HG03045 (cell line): ENCODE data around the gene ALK.

Source experiments
- ATAC-seq: cut with Tn5 transposase; IDR thresholded peaks from one replicate; pipeline ENCODE4 v1.9.1; 2021; ENCODE audit warnings: mild to moderate bottlenecking, moderate library complexity; ENCODE audit not compliant: unreplicated experiment

ALK gene

DNA sequence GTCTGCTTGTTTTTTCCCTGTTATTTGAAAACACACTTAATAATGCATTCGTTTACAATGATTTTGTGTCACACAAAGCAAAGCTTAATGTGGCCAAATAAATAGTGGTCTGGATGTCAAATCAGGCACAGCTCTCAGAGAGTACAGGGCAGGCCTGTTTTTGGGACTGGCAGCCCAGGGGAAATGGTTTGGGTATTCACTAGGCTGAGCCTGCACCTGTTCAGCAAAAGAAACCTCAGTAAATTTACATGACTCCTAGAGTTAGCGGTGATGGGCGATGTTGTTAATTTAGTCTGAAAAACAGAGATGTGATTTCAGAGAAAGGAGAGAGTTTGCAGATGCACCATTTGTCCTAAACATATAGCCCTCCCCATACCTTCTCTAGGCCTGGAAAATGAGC is 197.1 kb downstream of the ALK start:
- ATAC-seq = no peak

DNA sequence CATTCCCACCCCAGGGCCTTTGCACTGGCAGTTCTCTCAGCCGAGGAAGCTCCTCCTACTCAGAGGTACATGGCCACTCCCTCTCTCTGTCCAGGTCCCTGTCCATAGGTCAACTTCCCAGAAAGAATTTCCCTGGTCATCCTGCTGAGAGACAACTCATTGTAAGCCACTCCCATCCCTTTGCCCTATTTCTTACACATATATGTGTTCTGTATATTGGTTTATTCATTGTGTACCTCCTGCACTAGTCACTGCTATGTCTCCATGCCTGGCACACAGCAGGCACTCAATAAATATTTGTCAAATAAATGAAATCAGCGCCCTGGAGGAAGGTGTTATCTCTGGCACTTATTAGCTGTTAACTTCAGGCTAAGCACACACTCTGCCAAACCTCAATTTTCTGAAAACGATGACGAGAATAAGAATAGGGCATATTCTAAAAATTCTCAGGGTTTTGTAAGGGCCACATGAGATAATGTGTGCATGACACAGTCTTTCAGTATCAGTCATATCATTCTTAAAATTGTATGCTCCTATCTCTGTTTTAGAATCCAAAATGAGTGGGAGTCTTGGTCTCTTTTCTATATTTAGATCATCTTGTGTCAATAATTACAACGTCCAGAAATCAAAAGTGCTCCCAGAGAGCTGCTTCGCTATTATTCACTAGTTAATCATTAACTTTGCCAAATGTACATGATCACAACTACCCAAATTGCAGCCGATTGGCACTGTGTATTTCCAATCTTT is 198.0 kb downstream of the ALK start:
- peak; percentile 71 for ATAC-seq

DNA sequence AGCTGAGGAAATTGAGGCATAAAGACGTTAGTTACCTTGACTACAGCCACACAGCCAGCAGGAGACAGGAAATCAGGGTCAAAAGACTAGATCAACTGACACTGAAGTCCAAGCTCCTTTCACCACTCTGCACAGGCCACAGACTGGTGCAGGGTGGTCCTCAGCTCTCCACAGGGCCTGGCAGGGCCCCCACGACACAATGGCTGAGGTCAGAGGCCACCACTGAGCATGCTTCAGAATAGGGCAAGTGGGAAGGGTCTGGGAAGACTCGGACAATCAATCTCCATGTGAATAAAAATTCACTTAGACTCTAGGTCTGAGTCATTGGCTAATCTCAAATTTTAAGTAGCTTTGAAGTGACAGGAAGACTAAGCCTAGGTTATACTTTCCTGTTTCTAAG is 201.7 kb downstream of the ALK start:
- no peak for ATAC-seq

DNA sequence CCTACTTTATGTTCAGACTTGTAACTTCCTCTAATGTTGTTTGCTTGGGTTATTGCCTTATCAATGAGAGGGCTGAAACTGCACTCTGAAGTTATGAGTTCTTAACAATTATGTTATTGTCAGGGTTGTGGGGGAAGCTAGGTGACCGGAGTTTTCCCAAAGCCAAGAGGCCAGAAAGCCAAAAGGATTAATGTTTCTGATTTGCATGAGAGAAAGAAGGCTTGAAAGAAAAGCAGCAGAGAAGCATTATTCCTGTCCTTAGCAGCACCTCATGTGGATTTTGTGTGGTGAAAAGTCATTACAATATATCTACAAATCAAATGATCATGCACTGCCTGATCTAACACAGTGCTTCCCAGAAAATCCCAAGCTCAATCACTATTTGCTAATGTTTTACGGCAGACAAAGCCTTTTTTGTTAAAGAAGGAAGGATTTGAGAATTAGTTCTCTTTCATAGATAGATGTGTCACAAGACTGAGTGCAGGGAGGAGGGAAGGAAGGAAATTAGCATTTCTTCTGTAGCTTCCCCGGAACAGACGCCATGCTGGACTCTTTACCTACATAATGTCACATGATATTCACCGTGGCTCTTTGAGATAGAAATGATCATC is 203.2 kb downstream of the ALK start:
- ATAC-seq = no peak

DNA sequence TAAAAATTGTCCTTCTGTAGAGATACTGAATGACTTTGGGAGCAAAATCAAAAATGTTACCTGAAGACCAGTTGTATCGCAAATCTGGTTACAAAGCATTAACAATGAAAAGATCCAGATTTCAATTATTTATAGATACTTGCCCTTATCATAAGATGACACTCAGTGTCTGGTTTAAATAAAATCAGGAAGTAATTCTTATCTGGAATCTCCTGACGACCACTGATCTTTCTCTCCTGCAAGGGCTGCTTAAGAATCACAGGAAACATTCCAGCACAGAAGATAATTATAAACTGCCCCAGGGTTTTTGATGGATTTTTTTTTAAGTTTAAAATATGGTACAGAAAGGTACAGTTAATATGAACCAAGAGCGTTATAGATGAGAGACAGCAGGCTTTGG is 205.7 kb downstream of the ALK start:
- ATAC-seq = no peak

DNA sequence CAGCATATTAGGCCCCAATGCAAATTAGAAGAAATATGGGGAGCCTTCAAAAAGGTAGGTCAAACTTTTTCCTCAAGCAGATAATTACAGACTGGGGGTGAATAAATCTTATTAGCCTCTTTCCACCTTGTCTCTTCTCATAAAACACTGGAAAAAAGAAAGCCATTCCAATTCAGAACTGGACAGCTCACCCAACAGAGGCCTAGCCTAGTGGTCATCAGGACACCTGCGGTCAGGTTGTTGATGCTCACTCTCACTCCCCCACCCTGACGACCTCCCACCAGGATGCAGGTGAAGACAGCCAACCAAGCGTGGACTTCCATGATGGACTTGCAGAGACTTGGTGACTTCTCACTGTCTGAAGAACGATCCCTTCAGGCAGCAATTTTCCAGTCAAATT is 207.1 kb downstream of the ALK start:
- no peak for ATAC-seq

DNA sequence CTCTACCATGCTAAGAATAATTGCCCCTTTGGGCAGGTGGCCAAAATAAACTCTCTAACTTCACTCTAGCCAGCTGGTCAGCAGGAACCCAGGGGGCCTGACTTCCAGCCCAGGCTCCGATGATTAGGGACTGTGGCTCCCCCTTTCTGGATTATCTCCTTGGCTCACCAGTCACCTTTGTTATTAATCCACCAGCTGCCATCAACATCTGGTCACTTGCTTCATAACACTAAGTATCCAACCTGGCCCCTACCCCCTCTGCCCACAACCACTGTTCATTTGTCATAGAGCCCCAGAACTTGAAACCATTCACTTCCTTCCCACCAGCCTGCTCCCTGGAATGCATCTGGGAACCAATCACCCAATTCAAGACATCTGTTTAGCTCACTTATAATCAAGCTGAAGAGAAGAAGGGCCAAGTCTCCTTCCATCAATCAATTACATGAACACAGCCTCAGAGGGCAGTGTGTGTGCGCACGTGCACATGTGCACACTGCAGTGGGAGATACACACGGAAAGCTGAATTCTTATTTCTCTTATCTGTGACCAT is 215.1 kb downstream of the ALK start:
- ATAC-seq = no peak

DNA sequence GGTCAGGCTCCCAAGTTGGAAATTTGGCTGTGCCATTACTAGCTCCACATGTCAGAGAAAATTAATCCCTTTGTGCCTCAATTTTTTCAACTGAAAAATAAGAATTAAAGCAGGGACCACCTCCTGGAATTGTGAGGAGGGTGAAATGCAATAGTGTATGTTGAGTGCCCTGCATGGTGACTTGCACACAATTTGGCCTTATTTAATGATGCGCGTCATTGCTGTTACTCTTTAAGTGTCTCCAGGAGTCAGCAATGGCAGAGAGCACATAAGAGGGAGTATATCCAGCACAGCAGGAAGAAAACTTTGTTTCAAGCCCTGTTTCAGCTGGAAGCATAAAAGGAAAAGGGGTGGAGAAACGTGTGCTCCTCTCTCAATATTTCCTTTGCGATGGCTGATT is 215.8 kb downstream of the ALK start:
- no peak for ATAC-seq

DNA sequence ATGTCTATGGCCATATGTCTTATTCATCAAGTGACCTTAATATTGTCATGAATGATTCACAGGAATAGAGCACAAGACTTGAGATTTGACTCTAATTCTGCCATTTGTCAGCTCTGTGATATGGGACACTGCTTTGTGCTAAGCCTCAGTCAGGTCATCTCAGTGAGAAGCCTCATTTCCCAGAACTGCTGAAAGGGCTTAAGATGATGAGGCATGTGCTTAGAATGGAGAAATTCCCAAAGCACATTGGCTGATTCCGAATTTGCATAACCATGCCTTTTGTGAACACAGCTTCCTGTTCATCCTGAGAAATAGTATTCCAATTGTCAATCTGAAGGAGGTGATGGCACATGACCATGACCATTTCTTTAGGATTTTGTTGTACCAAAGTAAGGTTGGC is 218.1 kb downstream of the ALK start:
- no peak for ATAC-seq

DNA sequence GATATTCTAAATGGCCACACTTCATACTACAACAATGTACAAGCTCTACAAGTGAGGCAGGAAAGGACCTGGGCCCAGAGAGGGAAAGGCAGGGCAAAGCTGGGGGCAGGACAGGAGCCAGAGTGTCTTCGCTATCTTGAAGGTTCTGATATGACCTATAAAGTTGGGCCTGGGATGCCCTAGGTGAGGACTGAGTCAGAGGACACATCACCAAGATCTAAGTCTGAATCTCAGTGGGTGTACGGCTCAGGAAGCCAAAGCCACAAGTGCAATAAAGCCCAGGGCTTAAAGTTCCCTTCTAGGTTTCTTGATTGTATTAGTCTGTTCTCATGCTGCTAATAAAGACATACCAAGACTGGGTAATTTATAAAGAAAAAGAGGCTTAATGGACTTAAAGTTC is 219.1 kb downstream of the ALK start:
- ATAC-seq = no peak

DNA sequence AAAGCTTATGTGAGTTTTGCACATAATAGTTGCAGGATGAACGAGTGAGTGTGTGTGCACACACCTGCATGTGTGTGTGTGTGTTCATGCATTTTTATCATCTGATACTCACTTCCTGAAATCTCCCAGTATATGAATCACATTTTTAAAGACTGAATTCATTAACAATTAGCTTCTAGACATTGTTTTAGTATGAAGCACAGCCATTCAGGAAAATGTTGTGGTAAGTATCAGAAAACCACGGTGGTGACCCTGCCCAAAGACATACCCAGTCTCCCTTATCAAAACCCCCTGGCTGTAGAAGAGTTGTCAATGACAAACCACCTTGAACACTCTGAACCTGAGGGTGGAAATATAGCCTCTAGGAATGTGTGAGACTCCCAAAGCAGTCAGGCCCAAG is 220.8 kb downstream of the ALK start:
- no peak for ATAC-seq

DNA sequence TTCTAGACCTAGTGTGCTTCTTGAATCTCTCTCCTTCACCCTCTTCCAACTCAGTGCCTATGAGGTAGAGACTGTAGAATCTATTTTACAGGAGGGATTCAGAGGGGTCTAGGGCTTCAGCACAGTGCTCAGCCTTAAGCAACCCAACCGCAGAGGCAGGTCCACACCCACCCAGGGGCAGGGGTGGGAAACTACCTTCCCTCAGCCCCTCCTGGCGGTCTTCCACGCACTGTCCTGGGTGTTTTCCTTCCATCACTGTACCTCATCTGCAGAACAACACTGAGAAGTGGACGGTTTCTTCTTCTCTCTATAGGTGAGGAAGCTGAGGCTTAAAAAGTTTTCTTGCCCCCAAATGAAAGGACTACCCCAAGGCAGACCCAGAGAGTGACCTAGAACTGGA is 222.3 kb downstream of the ALK start:
- no peak for ATAC-seq

DNA sequence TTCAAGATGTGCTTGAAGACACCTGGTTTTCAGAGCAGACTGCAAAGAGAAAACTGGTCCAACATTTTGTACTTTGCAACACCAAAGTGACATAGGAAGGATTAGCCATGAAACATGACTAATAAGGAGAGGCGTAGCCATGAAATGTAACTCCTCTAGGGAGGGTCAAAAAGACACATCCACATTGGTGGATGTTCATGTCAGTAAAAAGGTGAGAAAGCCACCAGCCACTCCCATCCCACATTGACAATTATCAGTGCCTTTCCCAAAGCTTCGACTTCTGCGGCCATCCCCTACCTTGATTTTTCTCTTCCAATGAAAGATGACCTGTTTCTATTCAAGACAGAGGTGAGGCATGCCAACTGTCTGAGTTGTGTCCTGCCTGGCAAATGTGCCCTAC is 223.2 kb downstream of the ALK start:
- no peak for ATAC-seq

DNA sequence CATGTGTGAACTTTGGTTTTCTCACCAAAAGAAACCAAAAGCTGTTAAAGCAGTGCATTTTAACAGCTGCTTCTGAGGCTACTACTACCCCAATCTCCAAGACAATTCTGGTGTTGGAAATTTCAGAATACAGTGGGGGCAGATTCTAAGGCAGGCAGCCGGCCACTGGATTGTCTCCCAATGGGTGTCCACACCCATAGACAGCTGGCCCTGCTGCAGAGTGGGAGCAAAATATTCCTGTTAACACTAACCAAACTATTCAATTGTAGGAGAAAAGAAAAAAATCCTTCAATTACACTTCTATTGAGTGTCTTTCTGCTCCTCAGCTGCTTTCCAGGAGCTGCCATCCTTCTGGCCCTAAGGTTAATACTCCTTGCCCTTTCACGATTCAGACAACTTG is 223.7 kb downstream of the ALK start:
- no peak for ATAC-seq

DNA sequence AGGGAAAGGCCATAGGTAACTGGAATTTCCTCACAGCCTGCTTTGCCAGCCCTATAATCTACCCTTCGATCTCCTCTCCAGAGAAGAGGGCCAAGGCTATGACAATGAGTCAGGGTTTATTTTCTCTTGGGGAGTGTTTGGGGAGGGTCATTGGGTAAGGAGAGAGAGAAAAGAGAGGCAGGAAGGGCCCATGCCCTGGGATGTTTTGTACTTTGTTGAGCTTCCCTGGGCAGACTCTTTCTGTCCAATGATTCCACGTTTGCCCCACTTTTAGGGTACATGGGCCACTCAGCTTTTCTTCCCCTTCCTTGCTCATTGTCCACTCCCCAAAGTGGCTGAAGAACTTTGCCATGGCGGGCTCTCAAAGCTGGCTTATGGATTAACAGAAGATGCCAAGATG is 224.2 kb downstream of the ALK start:
- no peak for ATAC-seq

DNA sequence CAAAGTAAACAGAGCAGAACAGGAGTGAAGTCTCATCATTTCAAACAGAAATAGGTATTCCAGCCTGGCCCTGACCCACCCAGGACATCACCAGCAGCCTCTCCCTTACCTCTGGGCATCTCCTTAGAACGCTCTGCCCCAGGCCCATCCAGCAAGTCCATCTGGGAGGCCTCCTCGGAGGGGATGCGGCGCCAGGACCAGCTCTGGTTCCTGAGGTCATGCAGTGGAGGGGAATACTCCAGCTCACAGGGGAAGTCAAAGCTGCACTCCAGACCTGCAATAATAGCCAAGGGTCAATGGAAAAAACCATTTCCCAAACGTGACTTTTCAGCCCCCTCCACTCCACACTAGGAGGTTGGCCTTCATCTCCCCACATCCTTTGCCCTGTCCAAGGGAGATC is 226.6 kb downstream of the ALK start:
- no peak for ATAC-seq

DNA sequence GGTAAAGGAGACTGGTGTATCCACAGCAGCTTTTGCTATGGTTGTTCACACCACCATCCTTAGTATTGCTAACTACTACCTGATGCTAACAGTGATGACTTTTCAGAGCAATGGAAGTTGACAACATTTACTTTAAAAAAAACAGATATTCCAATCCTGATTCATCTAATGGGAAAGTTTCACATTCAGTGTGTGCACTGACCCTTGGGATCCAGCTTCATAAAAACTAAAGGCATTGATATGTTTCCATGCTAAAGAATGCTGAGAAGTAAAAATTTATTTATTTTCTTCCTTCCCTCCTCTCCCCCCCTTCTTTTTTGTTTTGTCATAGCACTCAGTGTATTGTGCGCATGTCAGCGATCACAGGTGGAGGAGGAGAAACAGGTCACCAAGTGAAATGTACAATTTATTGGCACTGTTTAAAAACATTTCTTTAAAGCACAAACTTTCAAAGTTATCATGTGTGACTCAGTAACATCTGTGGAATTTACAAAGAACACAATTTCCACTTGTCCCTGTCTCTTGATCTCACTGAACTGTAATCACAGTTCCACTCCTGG is 229.9 kb downstream of the ALK start:
- ATAC-seq = no peak

DNA sequence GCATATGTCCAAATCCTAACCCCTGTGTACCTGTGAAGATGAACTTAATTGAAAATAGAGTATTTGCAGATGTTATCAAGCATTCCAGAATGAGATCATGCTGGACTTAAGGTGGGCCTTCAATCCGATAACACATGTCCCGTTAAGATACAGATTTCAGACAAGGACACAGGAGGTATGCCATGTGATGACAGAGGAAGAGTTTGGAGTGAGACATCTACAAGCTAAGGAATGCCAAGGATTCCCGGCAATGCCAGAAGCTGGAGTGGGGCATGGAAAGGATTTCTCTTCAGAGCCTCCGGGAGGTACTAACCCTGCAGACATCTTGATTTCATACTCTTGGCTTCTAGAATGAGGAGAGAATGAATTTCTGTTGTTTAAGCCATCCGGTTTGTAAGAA is 231.7 kb downstream of the ALK start:
- no peak for ATAC-seq

DNA sequence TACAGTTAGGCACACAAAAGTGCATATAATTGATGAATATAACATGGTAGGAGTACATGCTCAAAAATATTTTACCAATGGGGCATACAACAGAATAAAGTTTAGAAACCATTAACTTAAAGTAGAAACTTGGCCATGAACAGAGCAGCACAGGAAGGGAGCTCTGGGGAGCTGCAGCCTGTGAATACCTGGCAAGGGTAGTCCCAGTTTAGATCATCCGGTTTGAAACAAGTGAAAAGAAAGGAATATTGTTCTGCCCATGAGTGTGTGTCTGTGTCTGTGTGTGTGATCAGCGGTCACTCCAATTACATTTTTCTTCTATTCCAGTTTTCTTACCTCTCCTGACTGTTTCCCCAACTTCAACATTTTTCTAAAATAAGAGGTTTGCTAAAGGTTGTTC is 233.0 kb downstream of the ALK start:
- ATAC-seq = no peak

DNA sequence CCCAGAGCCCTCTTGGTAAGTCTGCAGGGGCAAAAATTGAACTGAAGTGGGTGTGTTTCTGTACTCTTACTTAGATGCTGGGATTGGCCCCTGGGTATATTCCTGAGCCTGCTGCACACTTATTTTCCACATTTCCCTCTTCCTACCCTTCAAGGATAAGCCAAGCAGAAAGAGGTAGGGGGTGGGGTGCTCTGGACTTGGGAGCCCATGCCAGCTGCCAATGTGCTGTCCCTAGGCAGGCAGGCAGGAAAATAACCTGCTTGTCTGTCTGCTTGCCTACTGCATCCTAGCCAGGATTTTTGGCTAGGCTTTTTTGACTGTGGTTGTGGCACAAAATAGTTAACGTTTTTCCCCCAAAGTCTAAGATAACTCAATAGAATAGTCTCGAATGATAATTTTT is 234.3 kb downstream of the ALK start:
- ATAC-seq = no peak

DNA sequence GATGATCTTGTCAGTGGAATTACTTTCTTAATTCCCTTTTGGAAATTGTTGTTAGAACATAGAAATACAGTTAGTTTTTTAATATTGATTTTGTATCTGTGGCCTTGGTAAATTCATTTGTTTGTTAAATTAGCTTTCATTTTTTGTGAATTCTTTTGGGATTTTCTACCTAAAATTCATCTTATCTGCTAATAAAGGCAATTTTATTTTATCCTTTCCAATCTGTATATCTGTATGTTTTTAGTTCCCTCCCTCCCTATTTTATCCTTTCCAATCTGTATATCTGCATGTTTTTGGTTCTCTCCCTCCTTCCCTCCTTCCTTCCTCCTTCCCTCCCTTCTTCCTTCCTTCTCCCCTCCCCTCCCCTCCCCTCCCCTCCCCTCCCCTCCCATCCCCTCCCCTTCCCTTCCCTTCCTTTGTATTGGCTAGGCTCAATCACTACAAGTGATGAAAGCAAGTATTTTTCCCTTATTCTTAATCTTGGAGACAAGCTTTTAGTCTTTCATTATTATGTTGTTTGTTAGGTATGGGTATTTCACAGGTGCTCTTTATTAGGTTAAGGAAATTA is 244.4 kb downstream of the ALK start:
- no peak for ATAC-seq

DNA sequence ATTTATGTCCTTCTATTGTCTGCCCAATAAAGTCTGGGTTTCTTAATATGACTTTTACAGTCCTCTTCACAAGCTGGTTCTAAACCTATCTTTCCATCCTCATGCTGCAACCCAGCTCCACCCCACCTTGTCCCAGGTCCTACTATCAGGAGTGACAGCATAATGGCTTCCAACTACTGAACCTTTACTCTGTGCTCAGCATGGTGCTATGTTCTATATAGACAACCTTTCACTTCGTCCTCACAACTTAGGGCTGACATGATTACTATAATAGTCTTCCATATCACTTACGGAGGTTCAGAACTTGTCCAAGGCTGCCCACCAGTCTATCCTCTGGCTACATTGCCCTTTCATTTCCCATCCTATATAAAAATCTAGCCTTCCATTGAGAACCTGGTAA is 256.8 kb downstream of the ALK start:
- ATAC-seq = no peak
